HG03196 (cell line): ENCODE measurements around the gene BLOC1S4.
"Not testable (repeated sequence)": the region's sequence is repeated elsewhere in the genome, so short reads cannot be mapped to it uniquely, and the experiment has no call there.

Experiments
- ATAC-seq: cut with Tn5 transposase; IDR thresholded peaks from one replicate; pipeline ENCODE4 v1.9.1; 2021; ENCODE audit not compliant: unreplicated experiment

BLOC1S4 gene

DNA sequence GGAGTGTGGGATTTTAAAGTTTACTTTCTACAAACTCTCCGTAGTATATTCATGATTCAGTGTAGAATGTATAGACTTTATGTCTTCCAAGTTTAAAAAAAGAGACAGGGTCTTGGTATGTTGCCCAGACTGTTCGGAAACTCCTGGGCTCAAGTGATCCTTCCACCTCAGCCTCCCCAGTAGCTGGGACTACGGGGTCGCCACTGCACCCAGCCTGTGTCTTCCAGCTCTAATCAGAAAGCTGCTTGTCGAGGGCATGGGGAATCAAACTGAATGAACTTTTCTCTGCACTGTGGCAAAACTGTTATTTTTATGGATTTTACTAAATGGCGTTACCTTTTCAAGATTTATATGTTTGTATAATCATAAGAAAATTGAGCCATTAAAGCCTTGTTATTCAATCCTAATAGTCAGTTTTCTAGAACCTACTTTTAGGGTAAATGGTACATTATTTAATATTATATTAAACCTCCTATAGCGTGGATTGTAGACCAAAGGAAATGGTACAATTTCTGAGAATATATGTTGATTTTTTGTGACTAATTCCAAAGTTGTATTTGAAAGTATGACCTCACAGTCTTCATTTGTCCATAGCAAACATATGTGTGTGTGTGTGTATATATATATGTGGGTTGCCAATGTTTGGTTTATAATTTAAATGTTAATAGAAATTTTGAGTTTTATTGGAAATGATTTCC lies 1.1 kb downstream of the BLOC1S4 start:
- ATAC-seq = no peak

DNA sequence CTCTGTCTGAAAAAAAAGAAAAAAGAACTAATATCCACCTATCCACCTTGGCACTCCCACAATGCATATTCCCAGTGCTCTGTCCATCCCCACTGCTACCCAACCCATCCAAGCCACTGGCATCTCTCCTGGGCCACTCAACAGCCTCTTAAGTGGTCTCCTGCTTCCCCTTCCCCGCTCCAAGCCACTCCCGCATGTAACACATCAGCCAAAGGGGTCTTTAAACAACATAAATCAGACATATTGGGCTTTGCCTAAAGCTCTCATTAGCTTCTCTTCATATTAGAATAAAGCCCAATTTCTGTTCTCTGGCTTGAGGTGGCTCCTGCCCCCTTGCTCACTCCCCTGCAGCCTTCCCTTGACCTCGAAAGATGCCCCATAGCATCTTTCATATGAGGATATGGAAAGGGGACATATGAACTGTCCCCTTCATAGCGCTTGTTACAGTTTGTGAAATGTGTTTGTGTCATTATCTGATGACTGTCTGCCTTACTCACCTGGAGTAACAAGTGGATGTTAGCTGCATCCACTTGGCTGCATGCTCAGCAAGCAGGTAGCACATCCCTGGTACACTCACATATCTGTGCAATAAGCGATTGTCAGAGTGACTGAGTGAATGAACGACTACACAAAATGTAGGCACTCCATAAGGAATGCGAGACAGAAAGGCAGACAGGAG lies 3.1 kb downstream of the BLOC1S4 start:
- no peak for ATAC-seq

DNA sequence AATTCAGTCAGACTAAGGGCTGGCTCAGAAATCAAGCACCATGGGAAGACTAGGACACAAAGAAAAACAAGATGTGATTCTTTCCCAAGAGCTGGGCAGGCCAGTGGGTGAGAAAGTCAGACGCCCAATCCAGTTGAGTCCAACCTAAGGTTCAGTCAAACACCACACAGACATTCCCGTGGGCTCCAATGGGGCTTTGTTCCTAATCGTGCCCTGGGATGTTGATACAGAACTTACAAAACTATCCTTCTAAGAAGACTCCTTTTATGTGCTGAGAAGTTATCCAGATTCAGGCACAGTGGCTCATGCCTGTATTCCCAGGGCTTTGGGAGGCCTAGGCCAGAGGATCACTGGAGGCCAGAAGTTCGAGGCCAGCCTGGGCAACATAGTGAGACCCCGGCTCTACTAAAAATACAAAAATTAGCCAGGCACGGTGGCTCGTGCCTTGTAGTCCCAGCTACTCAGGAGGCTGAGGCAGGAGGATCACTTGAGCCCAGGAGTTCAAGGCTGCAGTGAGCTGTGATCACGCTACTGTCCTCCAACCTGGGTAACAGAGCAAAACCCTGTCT lies 3.7 kb downstream of the BLOC1S4 start:
- no peak for ATAC-seq

DNA sequence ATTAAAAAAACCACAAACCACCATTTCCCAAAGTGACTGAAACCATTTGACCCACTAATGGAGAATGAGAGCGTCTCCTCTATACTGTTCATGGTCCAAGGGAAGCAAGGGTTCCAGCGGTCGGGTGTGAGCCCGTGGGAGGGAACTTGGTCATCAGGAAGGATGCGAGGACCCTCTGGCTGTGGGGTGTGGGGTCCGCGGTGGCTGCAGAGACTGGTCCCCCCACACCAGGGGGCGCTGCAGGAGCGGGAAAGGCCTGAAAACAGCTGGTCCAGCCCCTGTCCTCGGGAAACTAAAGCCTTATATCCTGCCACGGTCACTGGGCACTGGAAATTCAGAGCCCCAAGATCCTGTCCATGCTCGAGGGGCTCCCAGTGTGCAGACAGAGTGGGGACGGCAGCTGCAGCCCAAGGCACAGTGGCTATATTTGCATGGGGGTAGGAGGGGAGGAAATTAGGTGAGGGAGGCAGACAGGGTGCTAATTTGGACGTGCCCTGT lies 4.3 kb downstream of the BLOC1S4 start:
- no peak for ATAC-seq

DNA sequence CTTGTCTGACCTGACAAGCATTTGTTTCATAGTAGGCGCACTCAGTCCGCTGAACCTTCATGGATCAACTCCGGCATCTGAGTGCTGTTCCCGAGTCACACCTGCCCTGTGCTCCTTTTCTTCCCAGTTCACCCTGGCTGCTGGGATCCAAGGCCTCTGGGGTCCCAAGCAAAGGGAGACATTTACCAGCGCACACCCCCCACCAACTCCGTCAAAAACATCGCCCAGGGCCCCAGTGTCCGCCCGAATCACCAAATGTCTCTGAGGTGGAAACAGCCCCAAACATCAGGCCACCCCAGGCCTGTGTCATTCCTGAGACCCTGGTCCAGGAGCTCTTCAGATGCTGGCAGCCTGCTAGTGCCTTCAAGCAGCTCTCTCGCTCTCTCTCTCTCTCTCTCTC lies 5.1 kb downstream of the BLOC1S4 start:
- no peak for ATAC-seq

DNA sequence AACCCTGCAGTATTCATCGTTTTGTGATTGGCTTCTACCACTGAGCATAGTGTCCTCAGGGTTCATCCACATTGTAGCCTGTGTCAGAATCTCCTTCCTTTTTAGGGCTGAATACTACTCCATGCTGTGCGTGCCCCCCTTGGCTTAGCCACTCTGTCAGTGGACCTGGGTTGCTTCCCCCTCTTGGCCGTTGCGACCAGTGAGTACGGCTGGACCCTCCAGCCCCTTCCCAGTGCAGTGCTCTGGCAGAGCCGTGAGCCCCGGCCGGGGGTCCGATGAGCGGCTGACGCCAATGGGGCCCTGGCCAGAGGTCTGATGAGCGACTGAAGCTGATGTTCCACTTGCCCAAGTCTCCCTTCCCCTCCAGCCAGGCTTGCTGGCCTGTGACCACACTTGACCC lies 6.9 kb downstream of the BLOC1S4 start:
- no peak for ATAC-seq

DNA sequence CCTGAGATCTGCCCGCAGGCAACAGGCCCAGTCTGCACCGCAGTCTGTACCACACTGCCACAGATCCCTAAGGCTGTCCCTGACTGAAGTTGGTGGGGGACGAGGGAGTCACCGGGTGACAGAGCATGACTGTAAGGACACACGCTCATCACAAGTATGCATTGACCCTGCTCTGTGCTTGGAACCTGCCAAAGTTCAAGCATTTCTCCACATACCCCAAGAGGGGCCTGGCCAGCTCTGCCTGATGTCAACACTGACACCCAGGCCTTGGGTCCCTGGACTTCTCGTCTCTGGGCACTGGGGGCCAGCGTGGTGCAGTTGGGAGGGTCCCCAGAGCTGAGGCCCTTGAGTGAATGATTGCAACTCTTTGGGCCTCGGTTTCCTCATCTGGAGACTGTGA lies 7.9 kb downstream of the BLOC1S4 start:
- no peak for ATAC-seq

DNA sequence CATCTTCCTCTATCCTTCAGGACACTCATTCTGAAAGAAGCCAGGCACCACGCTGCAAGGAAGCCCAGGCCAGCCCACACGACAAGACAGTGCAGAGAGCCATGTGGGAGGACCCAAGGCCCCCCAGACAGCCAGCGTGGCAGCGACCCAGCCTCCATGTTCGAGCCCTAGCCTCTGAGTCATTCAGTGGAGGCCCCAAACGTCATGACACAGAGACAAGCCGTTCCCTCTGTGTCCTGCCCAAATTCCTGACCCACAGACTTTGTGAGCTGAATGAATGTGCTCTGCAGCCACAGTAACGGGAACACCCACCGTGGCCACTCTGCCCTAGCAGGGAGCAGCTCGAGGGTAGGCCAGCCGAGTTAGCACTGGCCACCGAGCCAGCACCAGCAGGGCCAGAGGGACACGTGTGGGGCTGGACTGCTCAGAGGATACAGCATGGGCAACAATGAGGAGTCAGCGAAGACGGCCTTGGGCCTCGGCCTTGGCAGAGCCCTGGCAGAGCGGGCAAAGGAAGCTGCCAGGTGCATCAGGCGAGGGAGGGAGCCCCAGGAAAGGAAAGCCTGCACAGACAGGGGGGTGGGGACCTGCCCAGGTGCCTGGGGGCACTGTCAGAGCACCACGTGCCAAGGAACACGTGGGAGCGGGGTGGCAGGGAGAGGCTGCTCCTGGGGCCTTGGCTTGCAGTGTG lies 8.6 kb downstream of the BLOC1S4 start:
- no peak for ATAC-seq

DNA sequence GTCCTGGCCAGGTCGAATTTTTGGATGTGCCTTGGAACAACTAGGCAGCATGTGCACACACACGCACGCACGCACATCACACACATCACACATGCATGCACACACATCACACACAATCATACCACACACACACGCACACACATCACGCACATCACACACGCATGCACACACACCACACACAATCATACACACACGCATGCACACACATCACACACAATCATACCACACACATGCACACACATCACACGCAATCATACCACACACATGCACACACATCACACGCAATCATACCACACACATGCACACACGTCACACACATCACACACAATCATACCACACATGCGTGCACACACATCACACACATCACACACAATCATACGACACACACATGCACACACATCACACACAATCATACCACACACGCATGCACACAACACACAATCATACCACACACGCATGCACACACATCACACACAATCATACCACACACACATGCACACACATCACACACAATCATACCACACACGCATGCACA lies 9.5 kb downstream of the BLOC1S4 start:
- not testable (repeated sequence) for ATAC-seq

DNA sequence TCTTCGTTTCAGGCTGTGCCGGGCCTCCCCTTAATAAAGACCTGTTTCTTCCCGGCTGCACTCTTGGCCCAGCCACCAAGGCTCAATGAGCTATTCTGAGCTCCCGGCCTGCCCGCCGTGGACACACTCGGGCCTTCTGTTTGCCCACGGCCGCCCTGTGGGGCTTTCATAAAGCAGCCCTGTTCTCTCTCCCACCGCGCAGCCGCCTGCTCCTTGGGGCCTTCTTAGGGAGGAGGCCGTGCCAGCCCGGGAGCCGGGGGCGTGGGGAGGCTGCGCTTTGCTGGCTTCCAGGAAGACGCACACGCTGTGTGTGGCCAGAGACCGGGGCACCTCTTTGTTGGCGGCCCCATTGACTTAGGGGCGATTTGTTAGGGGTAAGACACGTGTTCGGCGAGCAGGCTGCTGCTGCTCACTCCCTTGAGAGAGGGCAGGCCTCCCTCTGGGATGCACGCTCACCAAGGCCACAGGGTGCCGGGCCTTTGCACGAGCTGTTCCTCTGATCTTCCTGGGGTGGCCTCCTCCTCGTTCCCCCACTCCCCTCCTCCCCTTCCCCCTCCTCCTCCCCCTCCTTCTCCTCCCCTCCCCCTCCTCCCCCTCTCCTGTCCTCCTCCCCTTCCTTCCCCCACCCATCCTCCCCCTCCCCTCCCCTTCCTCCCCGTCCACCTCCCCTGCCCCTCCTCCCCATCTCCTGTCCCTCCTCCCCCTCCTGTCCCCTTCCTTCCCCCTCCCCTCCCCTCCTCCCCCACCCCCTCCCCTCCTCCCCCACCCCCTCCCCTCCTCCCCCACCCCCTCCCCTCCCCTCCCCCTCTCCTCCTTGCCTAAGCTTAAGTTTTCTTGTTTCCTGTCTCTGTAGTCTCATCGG lies 11.3 kb downstream of the BLOC1S4 start:
- no peak for ATAC-seq

DNA sequence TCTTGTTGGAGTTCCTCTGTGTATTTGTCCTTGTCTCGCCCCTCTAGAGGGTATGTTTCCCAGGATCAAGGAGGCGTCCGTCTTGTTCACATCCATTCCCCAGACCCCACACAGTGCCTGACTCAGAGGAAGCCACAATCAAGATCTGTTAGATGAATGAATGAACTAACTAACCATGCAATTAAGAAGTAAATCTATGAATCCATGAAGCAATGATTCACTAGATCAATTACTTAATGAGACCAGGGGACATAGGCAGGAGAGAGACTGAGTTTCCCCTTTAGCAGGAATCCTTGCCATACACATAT lies 11.9 kb downstream of the BLOC1S4 start:
- no peak for ATAC-seq

DNA sequence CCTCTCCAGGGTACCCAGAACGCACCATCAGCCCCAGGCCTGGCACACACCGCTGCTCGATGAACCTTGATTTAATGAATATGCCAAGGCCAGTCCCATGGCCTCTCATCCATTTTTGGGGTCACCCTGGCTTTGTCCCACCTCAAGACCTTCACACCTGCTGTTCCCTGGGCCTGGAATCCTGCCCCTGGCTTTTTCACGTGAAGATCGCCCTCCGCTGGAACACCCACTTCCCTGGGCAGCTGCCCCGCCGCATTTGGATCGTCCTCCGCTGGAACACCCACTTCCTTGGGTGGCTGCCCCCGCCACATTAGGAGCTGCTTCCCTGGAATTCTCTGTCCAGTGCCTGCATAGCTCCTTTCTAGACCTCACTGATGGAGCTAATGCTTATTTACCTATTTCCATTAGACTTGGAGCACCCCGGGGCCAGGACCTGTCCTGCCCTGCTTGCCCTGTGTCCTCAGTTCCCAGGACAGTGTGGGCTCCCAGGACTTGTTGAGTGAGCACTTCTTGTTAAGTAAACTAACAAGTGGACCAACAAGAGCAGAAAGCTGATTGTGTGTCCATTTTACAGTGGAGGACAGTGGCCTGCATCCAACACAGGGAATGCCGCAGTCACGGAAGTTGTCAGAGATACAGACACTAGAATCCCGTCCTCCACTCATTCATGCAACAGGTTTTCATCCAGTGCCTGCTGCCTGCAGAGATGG lies 12.5 kb downstream of the BLOC1S4 start:
- no peak for ATAC-seq

DNA sequence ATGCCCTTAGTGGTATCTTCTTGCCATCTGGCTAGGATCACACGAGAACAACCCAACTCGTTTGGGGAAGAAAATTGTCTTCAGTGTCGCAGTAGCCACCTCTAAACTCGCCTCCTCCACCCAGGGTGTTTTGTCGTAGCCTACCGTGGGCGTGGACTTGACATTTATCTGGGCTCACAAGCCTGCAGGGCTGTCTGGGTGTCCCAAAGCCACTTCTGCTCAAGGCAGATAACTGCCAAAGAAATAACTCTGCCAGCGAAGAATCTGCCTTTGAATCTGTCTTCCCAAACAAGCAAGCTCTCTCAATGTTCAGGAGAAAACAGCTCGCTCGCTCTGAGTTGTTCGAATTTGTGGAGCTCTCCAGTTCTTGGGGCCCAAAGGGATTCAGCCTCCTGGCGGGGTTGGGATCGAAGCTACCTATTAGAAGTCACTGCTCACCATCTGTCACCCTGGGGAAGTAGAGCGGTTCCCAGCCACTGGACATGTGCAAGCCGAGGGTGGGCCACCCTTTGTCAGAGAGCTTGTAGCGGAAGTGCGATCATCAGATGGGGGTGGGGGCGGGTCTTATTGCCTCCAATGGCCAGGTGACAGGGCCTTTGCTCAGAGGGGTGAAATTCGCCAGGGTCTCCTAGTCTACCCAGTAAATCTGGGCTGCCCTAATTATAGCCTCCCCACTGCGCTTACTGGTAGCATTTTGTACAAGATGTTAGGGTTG lies 14.8 kb downstream of the BLOC1S4 start:
- ATAC-seq = no peak

DNA sequence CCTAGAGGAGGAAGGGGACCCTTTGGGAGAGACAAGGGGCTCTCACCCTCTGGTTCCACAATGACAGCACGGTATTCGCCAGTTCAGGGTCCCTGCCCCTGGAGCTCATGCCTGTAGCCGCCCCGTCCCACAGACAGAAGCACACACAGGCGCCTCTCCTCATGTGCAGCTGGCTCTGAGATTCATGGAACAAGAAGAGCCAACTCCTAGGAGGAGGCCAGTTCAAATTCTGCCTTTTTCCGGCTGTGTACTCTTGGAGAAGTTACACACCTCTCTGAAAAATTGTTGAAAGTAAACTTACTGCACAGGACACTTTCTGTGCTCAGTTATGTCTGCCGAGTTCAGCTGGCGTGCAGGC lies 15.3 kb downstream of the BLOC1S4 start:
- ATAC-seq = no peak

DNA sequence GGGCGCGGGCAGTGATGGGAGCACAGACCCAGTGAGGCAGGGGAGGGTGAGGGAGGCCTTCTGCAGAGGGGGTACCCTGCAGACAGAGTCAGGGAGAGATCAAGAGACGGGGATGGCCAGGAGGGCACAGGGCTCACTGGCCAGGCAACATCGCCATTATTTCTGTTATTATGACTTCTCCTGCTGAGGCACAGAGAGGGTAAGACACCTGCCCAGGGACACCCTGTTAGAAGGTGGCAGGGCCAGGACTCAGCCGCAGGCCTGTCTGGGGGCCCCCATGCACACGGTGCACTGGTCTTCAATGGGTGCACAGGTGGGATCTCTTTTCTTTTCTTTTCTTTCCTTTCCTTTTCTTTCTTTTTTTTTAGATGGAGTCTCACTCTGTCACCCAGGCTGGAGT lies 15.8 kb downstream of the BLOC1S4 start:
- ATAC-seq = no peak

DNA sequence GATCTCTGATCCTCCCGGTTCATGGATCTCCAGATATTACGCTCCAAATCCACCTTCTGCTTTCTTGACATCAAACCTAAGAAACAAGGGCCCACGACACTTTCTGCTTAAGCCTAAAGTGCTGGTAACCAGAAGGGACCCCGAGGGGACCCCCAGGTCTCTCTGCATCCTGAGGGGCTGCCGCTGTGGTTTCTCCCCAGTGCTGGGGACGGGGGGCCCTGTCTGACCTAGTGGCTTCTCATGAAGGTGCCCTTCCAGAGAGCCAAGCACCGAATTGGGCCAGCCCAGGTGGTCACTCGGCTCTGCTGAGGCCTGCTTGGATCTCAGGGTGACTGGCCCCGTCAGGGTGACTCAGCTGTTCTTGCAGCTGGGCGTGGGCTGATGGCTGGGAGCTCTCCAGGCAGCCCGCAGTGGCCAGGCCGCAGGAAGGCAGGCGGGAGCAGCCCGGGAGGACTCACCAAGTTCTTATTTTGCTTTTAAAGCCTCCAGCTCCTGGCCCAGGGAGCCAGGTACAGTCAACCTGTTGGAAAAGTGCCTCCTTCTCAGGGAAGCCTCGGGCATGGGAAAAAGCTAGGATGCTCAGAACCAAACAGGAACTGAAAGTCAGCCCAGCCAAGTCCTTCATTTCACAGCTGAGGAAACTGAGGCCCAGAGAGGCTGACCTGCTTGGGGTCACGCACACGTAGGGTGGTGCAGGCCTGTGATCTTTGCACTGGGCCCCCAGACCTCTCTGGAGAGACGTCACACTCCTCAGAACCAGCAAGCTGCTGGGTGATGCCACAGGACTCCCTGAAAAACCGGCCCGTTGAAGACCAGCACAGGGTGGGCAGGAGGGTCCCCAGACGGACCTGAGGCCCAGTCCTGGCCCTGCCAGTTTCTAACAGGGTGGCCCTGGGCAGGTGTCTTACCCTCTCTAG lies 16.7 kb downstream of the BLOC1S4 start:
- no peak for ATAC-seq

DNA sequence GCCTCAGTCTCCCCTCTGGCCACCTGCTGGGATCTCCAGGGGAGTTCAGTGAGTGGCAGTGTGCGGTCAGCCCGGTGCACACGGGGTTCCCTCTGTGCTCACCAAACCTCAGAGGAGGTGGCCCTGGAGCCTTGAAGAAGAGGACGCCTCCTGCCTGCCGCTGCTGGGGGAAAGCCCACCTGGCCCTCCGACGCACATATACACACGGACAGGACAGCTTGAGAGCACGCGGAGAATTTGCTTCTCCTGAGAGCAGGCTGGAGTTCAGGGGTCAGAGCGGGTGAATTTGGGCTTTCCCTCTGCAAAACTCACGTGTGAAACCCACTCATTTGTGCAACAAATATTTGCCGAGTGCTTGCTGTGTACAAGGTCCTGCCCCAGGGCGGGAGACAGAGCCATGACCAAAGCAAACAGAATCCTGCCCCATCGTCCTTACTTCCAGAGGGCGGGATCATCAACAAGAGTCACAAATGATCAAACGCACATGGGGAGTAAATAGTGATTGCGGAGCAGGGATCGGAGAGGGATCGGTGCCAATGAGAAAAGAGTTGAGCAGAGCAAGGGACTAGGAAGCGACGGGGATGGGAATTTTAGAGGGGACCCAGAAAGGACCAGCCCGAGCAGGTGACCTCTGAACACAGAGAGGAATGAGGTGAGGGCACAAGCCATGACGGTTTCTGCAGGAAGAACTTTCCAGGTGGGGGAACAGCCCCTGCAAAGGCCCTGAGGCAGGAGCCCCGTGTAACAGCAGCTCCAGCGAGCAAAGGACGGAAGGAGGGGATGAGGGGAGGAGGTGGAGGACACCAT lies 17.6 kb downstream of the BLOC1S4 start:
- ATAC-seq = no peak
